ENCODE data around the gene NOS3. TPM values are rescaled to one million over a fixed set of nuclear protein-coding genes. Genes with fewer than 3 reads are reported as not detected.
A peak's percentile ranks its signal among the peaks of the same experiment; 100 is the strongest.

Gene NOS3
- total and polyA plus RNA-seq, 9 of the 15 experiments (the other 6 are each of a cell fraction or from before 2014, with no cell fraction given): 1.1 to 121 (median 23.6) TPM

DNA sequence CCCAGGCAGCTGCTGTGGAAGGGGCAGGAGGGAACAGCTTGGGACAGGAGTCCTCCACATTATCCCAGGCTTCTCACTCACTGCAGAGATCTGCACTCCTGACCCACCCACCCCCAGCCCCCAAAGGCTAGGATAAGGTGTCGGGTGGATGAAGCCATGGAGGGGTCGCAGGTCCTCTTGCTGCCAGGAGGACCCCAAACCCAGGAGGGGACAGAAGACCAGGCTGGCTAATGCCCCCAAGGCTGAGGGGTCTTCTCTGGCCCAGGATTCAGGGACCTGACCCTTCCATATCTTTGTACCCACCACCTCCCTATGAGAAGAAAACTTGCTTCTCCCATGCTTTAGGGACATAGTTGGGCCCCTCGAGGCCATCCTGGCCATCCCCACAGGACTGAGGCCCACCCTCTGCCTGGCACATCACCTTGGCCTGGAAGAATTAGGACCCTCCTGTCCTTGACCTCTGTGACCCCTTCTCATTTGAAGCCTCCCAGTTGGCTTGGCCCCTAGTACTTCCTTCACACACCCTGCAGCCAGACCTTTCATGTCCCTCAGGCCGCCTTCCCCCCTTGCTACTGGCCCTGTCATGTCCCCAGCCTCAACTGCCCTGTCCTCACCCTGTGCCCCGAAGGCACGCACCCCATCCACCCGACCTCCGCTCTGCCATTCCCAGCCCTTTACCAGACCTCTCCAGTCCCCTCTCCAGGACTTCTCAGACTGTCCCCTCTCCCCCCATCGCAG is 34.3 kb upstream of the NOS3 start (continued):
- TF ChIP-seq, protein P1, sequence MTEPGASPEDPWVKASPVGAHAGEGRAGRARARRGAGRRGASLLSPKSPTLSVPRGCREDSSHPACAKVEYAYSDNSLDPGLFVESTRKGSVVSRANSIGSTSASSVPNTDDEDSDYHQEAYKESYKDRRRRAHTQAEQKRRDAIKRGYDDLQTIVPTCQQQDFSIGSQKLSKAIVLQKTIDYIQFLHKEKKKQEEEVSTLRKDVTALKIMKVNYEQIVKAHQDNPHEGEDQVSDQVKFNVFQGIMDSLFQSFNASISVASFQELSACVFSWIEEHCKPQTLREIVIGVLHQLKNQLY (CRISPR knock-in tag; conservative IDR thresholded peaks at IDR 0.05): no peak
- no peak for TF ChIP-seq ESRRB (CRISPR knock-in tag; IDR thresholded peaks at IDR 0.05; ENCODE audit: borderline replicate concordance)
- 0 out of 2 replicates have a peak, but pooled peaks have one; percentile 24 for TF ChIP-seq XRCC5 (IDR thresholded peaks at IDR 0.05; ENCODE audit: low read depth, low read length)
- no peak for TF ChIP-seq HNRNPK (IDR thresholded peaks at IDR 0.05; ENCODE audit: low read depth, low read length, poor library complexity, severe bottlenecking)

DNA sequence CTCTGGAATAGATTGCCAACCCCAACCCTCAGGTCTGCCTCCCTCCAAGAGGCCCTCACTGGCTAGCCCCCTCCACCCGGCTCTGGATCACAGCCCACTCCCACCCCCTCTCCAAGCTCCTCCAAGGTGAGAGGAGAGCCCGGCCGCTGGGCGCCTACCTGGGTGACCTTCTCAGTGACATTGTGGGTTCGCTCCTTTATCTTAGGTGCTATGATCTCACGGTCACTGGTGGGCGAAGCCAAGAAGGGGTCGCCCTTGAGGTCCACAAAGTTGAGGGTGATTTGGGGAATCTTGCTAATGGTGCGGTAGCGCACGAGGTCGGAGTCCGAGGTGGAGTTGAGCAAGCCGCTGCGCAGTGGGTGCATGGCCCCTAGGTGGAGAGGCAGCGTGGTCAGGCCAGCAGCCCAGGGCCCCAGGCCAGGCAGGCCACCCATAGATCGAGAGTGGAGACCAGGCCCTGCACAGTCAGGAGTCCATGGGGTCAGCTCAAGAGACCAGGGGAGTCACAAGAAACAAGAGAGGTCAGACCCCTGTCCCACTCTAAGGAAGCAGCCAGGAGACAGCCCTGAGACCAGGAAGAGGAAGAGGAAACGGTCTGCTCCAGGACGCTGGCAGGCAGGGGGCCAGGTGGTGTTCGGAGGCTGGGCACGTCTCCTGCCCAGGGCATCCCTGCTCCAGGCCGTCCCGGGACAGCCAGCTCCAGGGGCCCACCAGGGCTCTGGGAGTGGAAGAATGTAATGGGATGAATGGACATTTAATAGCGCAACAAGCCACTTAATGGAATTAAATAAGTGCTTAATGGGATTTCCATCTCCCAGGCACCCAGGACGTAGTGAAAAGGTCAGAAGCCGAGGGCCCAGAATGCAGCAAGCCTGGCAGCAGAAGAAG is 33.4 kb upstream of the NOS3 start:
- BruUV-seq (replicated peaks): no TSS peak
- ChIA-PET POLR2A (interaction anchor here (1.0 kb wide), 2 partner anchors 16 to 35 kb away, joined by 3 read pairs; no protein-coding TSS in a partner anchor), CTCF (ENCODE audit: low intra/inter-chr PET ratio) (no interaction called here)
- peak overlapping the region; percentile 84 for H3K27ac ChIP-seq (ENCODE audit: extremely low read depth, low read depth, low read length)
- peaks cover 3% of the 10 kb centered on the region for H3K9me1 ChIP-seq (ENCODE audit: control insufficient read depth, insufficient read depth, low read length)
- WGBS (ENCODE audit: insufficient coverage, low coverage, missing lambda C conversion rate): 82% methylated on average over 26 of the region's 26 CpGs
- DNase-seq (ENCODE audit: extremely low read depth in 1 of 4, low spot score in 3 of 4) (no peak), FAIRE-seq (no peak), ATAC-seq (no peak)
- H3K4me1 ChIP-seq (replicated peaks in 1 of 2; ENCODE audit: control insufficient read depth in 2 of 2, insufficient read depth in 2 of 2, low read length in 2 of 2): peaks cover 71 to 94% of the 10 kb centered on the region in 2 experiments
- peaks cover 43% of the 10 kb centered on the region; the same call in 2 of the 3 replicates for H3K36me3 ChIP-seq (ENCODE audit: control insufficient read depth, insufficient read depth, low read length)
- peaks cover 8% of the 10 kb centered on the region; the same call in 1 of the 2 replicates for H4K20me1 ChIP-seq (replicated peaks; ENCODE audit: control insufficient read depth, insufficient read depth, low read length)
- peak overlapping the region; percentile 73 to 87 for H3K9ac ChIP-seq (ENCODE audit: insufficient read depth in 1 of 2, low read depth in 2 of 2, low read length in 2 of 2)
- H2AFZ ChIP-seq (ENCODE audit: low read depth, low read length): no peak overlapping the region
- H3K4me3 ChIP-seq: no peak overlapping the region
- intact Hi-C loops (cut with micrococcal nuclease) (loop anchor here (2.0 to 5.0 kb wide), 2 partner anchors 29 to 635 kb away; partner anchors contain the start of genes ACTR3C and LRRC61), in situ Hi-C loops (cut with MboI) (no loop called here)
- no peaks in the 10 kb centered on the region for H3K27me3 ChIP-seq (ENCODE audit: control insufficient read depth in 2 of 2, insufficient read depth in 2 of 2, low read length in 2 of 2)
- peak overlapping the region; percentile 81; the same call in 1 of the 2 replicates for H3K4me2 ChIP-seq (ENCODE audit: insufficient read depth, low read length)
- H3K9me3 ChIP-seq (replicated peaks; ENCODE audit: control insufficient read depth, insufficient read depth, low read depth, low read length): no peaks in the 10 kb centered on the region
- peaks cover 85% of the 10 kb centered on the region for H3K79me2 ChIP-seq (ENCODE audit: control insufficient read depth, insufficient read depth, low read length)
- TF ChIP-seq ZNF583 (CRISPR knock-in tag; IDR thresholded peaks at IDR 0.05): 0 out of 2 replicates have a peak, but pooled peaks have one; percentile 45
- no peak for TF ChIP-seq RBM39 (optimal IDR thresholded peaks at IDR 0.05; ENCODE audit: low read depth, low read length)
- TF ChIP-seq ZNF586 (CRISPR knock-in tag; conservative IDR thresholded peaks at IDR 0.05): 0 out of 2 replicates have a peak, but pooled peaks have one; percentile 11
- no peak for TF ChIP-seq ATF7 (IDR thresholded peaks at IDR 0.05)
- no peak for TF ChIP-seq PRPF4 (IDR thresholded peaks at IDR 0.05; ENCODE audit: insufficient read depth, low read depth, low read length, poor library complexity, severe bottlenecking)
- TF ChIP-seq CC2D1A (IDR thresholded peaks at IDR 0.05): no peak

All from K562 (cell line).